Astrocyte of the cerebellum (primary cell): Measurements from ENCODE around the gene SLC36A1.
"Not testable (repeated sequence)": the region's sequence is repeated elsewhere in the genome, so short reads cannot be mapped to it uniquely, and the experiment has no call there.

Experiments used
- DNase-seq: peaks from one replicate; pipeline ENCODE4 v3.0.0-alpha.2; 2011; ENCODE audit warnings: low read depth
- H3K4me3 ChIP-seq: 2 replicates; pipeline ENCODE4 v1.5.1; 2011; ENCODE audit warnings: mild to moderate bottlenecking, low read depth, low read length, moderate library complexity
- in situ Hi-C: cut with HindIII; loops from 2 replicates; pipeline ENCODE4 v1.10.0; 2017; ENCODE audit warnings: low sequenced_read_pairs
- TF ChIP-seq, protein P1 (sequence below): IDR thresholded peaks from 2 replicates; pipeline ENCODE4 v1.5.1; 2012; ENCODE audit warnings: low read length, low read depth, moderate library complexity, mild to moderate bottlenecking; ENCODE audit errors: missing control alignments

SLC36A1 gene

GRCh38 chr5:151414536-151414935 is 32.9 kb upstream of the SLC36A1 start:
- TF ChIP-seq, protein P1, sequence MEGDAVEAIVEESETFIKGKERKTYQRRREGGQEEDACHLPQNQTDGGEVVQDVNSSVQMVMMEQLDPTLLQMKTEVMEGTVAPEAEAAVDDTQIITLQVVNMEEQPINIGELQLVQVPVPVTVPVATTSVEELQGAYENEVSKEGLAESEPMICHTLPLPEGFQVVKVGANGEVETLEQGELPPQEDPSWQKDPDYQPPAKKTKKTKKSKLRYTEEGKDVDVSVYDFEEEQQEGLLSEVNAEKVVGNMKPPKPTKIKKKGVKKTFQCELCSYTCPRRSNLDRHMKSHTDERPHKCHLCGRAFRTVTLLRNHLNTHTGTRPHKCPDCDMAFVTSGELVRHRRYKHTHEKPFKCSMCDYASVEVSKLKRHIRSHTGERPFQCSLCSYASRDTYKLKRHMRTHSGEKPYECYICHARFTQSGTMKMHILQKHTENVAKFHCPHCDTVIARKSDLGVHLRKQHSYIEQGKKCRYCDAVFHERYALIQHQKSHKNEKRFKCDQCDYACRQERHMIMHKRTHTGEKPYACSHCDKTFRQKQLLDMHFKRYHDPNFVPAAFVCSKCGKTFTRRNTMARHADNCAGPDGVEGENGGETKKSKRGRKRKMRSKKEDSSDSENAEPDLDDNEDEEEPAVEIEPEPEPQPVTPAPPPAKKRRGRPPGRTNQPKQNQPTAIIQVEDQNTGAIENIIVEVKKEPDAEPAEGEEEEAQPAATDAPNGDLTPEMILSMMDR, result no peak

DNA sequence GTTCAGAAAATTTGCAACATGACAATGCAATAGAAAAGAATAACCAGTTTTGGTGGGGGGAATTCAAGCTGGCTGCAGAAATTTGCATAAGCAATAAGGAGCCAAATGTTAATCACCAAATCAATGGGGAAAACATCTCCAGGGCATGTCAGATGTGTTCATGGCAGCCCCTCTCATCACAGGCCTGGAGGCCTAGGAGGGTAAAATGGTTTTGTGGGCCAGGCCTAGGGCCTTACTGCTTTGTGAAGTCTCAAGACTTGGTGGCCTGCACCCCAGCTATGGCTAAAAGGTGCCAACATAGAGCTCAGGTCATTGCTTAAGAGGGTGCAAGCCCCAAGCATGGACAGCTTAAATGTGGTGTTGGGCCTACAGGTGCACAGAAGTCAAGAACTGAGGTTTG is 29.7 kb upstream of the SLC36A1 start:
- in situ Hi-C loops, result no loop called here
- TF ChIP-seq, protein P1, result no peak
- H3K4me3 ChIP-seq, result no peak overlapping the region
- DNase-seq, result no peak

More at GRCh38 chr5:151414536-151414935, 32.9 kb upstream of the SLC36A1 start:
- in situ Hi-C loops, result no loop called here
- DNase-seq, result no peak
- no peak overlapping the region for H3K4me3 ChIP-seq

DNA sequence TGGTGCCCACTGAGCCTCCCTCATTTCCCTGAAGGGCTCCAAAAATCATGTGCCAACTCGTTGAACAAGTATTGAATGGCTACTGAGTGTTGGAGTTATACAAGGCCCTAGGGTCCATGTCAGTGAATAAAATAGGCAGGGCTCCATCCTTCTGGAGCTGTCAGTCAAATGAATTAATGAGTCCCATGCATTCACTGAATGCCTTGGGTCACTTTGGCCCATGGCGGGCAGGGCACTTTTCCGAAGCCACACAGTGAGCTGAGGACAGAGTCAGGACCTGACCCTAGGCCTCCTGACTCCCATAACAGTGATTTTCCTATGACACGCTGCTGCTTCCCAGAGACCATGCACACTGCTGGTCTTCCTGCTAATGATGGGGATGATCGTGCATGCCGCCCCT is 27.3 kb upstream of the SLC36A1 start:
- H3K4me3 ChIP-seq, result no peak overlapping the region
- TF ChIP-seq, protein P1, result no peak
- DNase-seq, result no peak
- in situ Hi-C loops, result no loop called here

DNA sequence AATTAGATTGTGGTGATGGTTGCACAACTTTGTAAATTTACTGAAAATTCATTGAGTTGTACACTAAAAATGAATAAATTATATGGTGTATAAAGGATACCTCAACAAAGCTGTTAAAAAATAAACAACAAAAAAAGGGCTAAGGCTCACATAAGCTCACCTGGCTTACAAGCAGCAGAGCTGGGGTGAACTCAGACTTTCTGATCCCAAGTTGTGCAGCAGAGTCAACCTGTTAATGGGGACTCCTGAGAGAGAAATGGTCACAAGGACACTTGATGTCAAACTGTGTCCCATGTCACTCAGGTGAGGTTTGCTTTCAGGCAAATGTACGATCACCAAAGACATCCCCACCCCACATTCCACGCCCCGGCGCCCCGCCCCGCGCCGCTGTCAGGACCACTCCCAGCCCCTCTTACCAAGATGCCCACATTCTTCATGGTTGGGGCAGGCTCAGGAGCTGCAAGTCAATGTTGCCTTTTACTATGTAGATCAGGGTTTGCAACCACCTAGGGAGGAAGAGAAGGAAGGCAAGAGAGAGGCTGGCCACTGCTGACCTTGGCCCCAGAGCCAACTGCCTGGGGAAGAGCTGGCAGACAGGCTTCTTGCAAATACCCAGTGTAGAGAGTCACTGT is 22.4 kb upstream of the SLC36A1 start:
- TF ChIP-seq, protein P1, result no peak
- DNase-seq, result no peak
- H3K4me3 ChIP-seq, result no peak overlapping the region
- in situ Hi-C loops, result no loop called here

DNA sequence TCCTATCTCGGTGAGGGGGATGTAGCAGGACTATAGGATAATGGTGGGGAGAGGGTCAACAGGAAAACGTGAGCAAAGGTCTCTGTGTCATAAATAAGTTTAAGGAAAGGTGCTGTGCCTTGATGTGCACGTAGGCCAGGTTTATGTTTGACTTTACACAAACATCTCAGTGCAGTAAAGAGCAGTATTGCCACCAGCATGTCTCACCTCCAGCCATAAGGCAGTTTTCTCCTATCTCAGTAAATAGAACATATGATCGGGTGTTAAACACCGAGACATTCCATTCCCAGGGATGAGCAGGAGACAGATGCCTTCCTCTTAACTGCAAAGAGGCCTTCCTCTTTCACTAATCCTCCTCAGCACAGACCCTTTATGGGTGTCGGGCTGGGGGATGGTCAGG is 21.1 kb upstream of the SLC36A1 start:
- DNase-seq, in situ Hi-C loops, H3K4me3 ChIP-seq: not testable (repeated sequence)

GRCh38 chr5:151427258-151427657 is 20.1 kb upstream of the SLC36A1 start:
- TF ChIP-seq, protein P1, result no peak
- H3K4me3 ChIP-seq, result no peak overlapping the region
- in situ Hi-C loops, result no loop called here
- no peak for DNase-seq

- TF ChIP-seq, protein P1, result no peak
- DNase-seq, result no peak
- no peak overlapping the region for H3K4me3 ChIP-seq
- in situ Hi-C loops, result loop anchor here (5.0 kb wide), 1 partner anchor 83 kb away; the partner anchor contains the start of gene SLC36A2
Observed at GRCh38 chr5:151430731-151431130, 16.7 kb upstream of the SLC36A1 start.
